H1 (cell line): ENCODE data around the gene ACTN4. TPM values are rescaled to one million over a fixed set of nuclear protein-coding genes. Genes with fewer than 3 reads are reported as not detected.

Source experiments
- ASH2L ChIP-seq: fragments of 200-600, 300-600 bp; sonication (generic); IDR thresholded peaks from one replicate; pipeline ENCODE4 v1.7.1; 2017; ENCODE audit warnings: low read length
- BACH1 ChIP-seq: IDR thresholded peaks from 2 replicates; pipeline ENCODE4 v1.6.1; 2012; ENCODE audit warnings: low read length, improper control_type of control experiment
- CHD7 ChIP-seq: fragments of 300-600 bp; sonication (generic); IDR thresholded peaks from 2 replicates; pipeline ENCODE4 v1.7.1; 2012; ENCODE audit warnings: low read length, moderate library complexity, mild to moderate bottlenecking, inconsistent platforms; ENCODE audit not compliant: insufficient replicate concordance
- JUN ChIP-seq: IDR thresholded peaks from 2 replicates; pipeline ENCODE4 v1.6.1; 2011; ENCODE audit warnings: low read depth, mild to moderate bottlenecking, improper control_type of control experiment, low read length
- KDM1A ChIP-seq: fragments of 200-600, 300-600 bp; sonication (generic); IDR thresholded peaks from 2 replicates; pipeline ENCODE4 v1.7.1; 2016; ENCODE audit warnings: mild to moderate bottlenecking, low read length, borderline replicate concordance
- MAX ChIP-seq: IDR thresholded peaks from 2 replicates; pipeline ENCODE4 v1.6.1; 2012; ENCODE audit warnings: inconsistent platforms
- POLR2A ChIP-seq, 2 experiments: IDR thresholded peaks; 1 replicate in 1 of 2; 2 replicates in 1 of 2; pipeline ENCODE4 v1.6.1; 2011; ENCODE audit warnings: low read depth in 2 of 2, low read length in 2 of 2, mild to moderate bottlenecking in 2 of 2; ENCODE audit errors: control extremely low read depth in 1 of 2
- POLR2AphosphoS5 ChIP-seq: IDR thresholded peaks from 2 replicates; pipeline ENCODE4 v1.6.1; 2011; ENCODE audit warnings: low read depth, low read length
- RBBP5 ChIP-seq: IDR thresholded peaks from 2 replicates; pipeline ENCODE4 v1.7.1; 2012; ENCODE audit warnings: low read depth, mild to moderate bottlenecking, inconsistent platforms, low read length, moderate library complexity, borderline replicate concordance
- TAF1 ChIP-seq: IDR thresholded peaks from 2 replicates; pipeline ENCODE4 v1.6.1; 2011; ENCODE audit warnings: mild to moderate bottlenecking, low read depth, low read length
- polyA plus RNA-seq, 7 experiments: library from polyadenylated mRNA; depleted of rRNA in 3 of 7; stranded (reverse) in 5 of 7; unstranded in 2 of 7; fragments of >200 nt in 5 of 7; fragments of 200-250 nt in 2 of 7; gene quantifications; 1 replicate in 5 of 7; 2 replicates in 1 of 7; 4 replicates in 1 of 7; pipeline versions ENCODE4 v1.2.1 to v1.2.3, GENCODE V29; 2011 to 2013; ENCODE audit warnings: missing spikeins in 2 of 7, mixed read lengths in 2 of 7
- total RNA-seq: library from RNA; stranded (reverse); fragmentation: NEBNext Ultra II Directional; extraction: Animal tissue kit (Norgen Biotek cat#: 25700); gene quantifications from 2 replicates; pipeline ENCODE4 v1.2.1, GENCODE V29; 2021

The ACTN4 gene
- total and polyA plus RNA-seq, 2 of the 8 experiments (the other 6 are each of a cell fraction or from before 2014, with no cell fraction given), result 211 to 520 TPM

- TF ChIP-seq CHD7 (no peak), TAF1 (no peak), ASH2L (no peak), POLR2AphosphoS5 (no peak), RBBP5 (no peak), KDM1A (no peak), JUN (no peak), BACH1 (no peak), MAX (no peak), POLR2A (IDR thresholded peaks at IDR 0.05; ENCODE audit: control extremely low read depth in 1 of 2, low read depth in 2 of 2, low read length in 2 of 2) (no peak)
Measured at GRCh38 chr19:38701455-38702063, 54.1 kb downstream of the ACTN4 start (continued).
